HCT116 (cell line): Measurements from ENCODE around the gene TEAD1.

Experiments
- CEBPB ChIP-seq: IDR thresholded peaks from 2 replicates; pipeline ENCODE4 v1.6.1; 2012; ENCODE audit warnings: low read depth
- CTCF ChIP-seq, 3 experiments: fragments of 200-600 bp in 1 of 3; sonication (generic) in 1 of 3; IDR thresholded peaks in 2 of 3; conservative IDR thresholded peaks in 1 of 3; 2 replicates each; pipeline ENCODE4 v1.5.1; 2012 to 2017; ENCODE audit warnings: low read depth in 2 of 3, low read length in 2 of 3, antibody characterized with exemption in 1 of 3, borderline replicate concordance in 1 of 3, control low read depth in 1 of 3, mild to moderate bottlenecking in 1 of 3, mixed read lengths in 1 of 3, mixed run types in 1 of 3, moderate library complexity in 1 of 3; ENCODE audit not compliant: insufficient read depth in 1 of 3
- EZH2 ChIP-seq: fragments of 200-600 bp; sonication (generic); IDR thresholded peaks from 2 replicates; pipeline ENCODE4 v1.6.1; 2017; ENCODE audit warnings: antibody characterized with exemption, mixed run types
- POLR2A ChIP-seq: IDR thresholded peaks from 2 replicates; pipeline ENCODE4 v1.7.0; 2011; ENCODE audit warnings: borderline replicate concordance; ENCODE audit not compliant: insufficient read depth, insufficient read length; ENCODE audit errors: extremely low read depth
- POLR2AphosphoS5 ChIP-seq: IDR thresholded peaks from 2 replicates; pipeline ENCODE4 v1.6.1; 2011; ENCODE audit warnings: mild to moderate bottlenecking, low read depth, low read length, moderate library complexity
- TCF7L2 ChIP-seq: IDR thresholded peaks from 2 replicates; pipeline ENCODE4 v1.7.0; 2011; ENCODE audit warnings: borderline replicate concordance, inconsistent platforms; ENCODE audit not compliant: insufficient read depth, insufficient read length; ENCODE audit errors: extremely low read depth
- YY1 ChIP-seq: IDR thresholded peaks from 2 replicates; pipeline ENCODE4 v1.6.1; 2011; ENCODE audit warnings: low read length, low read depth, moderate library complexity, mild to moderate bottlenecking; ENCODE audit not compliant: insufficient replicate concordance; ENCODE audit errors: extremely low read depth
- ZNF274 ChIP-seq: fragments of 200-500 bp; sonication (Bioruptor generic); IDR thresholded peaks from 2 replicates; pipeline ENCODE4 v1.6.1; 2014; ENCODE audit warnings: mild to moderate bottlenecking, low read depth, low read length, inconsistent platforms

GRCh38 chr11:12868315-12869073 lies 194.3 kb downstream of the TEAD1 start:
- TF ChIP-seq POLR2A (no peak), POLR2AphosphoS5 (no peak), YY1 (no peak), EZH2 (no peak), CEBPB (no peak), ZNF274 (no peak), CTCF (IDR thresholded peaks at IDR 0.05 in 2 of 3, conservative IDR thresholded peaks at IDR 0.05 in 1 of 3; ENCODE audit: borderline replicate concordance in 1 of 3, insufficient read depth in 1 of 3, low read depth in 2 of 3, low read length in 2 of 3) (peak; percentile 21 to 43 (median 32); a peak in 4 of 6 replicates), TCF7L2 (no peak)
